OCI-LY7 (cell line): ENCODE results near the gene TCF25. TPM values are rescaled to one million over a fixed set of nuclear protein-coding genes. Genes with fewer than 3 reads are reported as not detected.

ENCODE experiments used
- BruUV-seq: library from RNA; stranded (reverse); fragments of 400-500 nt; replicated peaks from 2 replicates; lab custom pipeline; 2021; lab: Mats Ljungman, UMichigan
- CTCF ChIA-PET: fragments of 300-600 bp; sonication (Branson Sonifier 250); formaldehyde crosslinking; loops from one replicate; lab custom pipeline; 2022; ENCODE audit warnings: antibody characterized with exemption; ENCODE audit not compliant: unreplicated experiment; lab: Charles Lee
- POLR2A ChIA-PET: fragments of 300-600 bp; sonication (Branson Sonifier 250); formaldehyde crosslinking; loops from one replicate; lab custom pipeline; 2022; ENCODE audit warnings: antibody characterized with exemption; lab: Charles Lee
- DNase-seq: peaks from one replicate; pipeline ENCODE4 v3.0.0-alpha.2; 2015; ENCODE audit warnings: low spot score
- H2AFZ ChIP-seq: fragments of 200-600 bp; sonication (generic), shearing (Covaris generic); 2 replicates; pipeline ENCODE4 v1.6.1; 2014; ENCODE audit warnings: mild to moderate bottlenecking, antibody characterized with exemption, low read length, moderate library complexity
- H3K27ac ChIP-seq: fragments of 200-600 bp; sonication (generic); 2 replicates; pipeline ENCODE4 v1.5.1; 2014; ENCODE audit warnings: mixed run types, low read depth, mild to moderate bottlenecking, moderate library complexity, low read length, inconsistent platforms; ENCODE audit not compliant: poor library complexity, severe bottlenecking
- H3K36me3 ChIP-seq: fragments of 200-600 bp; sonication (generic); 2 replicates; pipeline ENCODE4 v1.6.1; 2014; ENCODE audit warnings: mild to moderate bottlenecking, antibody characterized with exemption, low read length, moderate library complexity, mixed read lengths; ENCODE audit not compliant: insufficient read depth
- H3K4me1 ChIP-seq: fragments of 200-600 bp; sonication (generic); 2 replicates; pipeline ENCODE4 v1.5.1; 2014; ENCODE audit warnings: mild to moderate bottlenecking, low read length; ENCODE audit not compliant: insufficient read depth, poor library complexity, severe bottlenecking
- H3K4me2 ChIP-seq: fragments of 200-600 bp; sonication (generic); 2 replicates; pipeline ENCODE4 v1.6.1; 2014; ENCODE audit warnings: mild to moderate bottlenecking, low read length
- H3K4me3 ChIP-seq: fragments of 200-600 bp; sonication (generic); 2 replicates; pipeline ENCODE4 v1.5.1; 2014; ENCODE audit warnings: mild to moderate bottlenecking, low read depth, low read length; ENCODE audit not compliant: poor library complexity, severe bottlenecking
- H3K79me2 ChIP-seq: fragments of 200-600 bp; sonication (generic); 2 replicates; pipeline ENCODE4 v1.6.1; 2016; ENCODE audit warnings: low read depth, mild to moderate bottlenecking, low read length, moderate library complexity, mixed read lengths; ENCODE audit not compliant: insufficient read depth
- H3K9me2 ChIP-seq: fragments of 200-600 bp; sonication (generic); 2 replicates; pipeline ENCODE4 v1.6.1; 2016; ENCODE audit warnings: mild to moderate bottlenecking, low read length, mixed read lengths; ENCODE audit not compliant: insufficient read depth
- H3K9me3 ChIP-seq: fragments of 200-600 bp; sonication (generic); 2 replicates; pipeline ENCODE4 v1.6.1; 2014; ENCODE audit warnings: mild to moderate bottlenecking, mixed run types, low read length, mixed read lengths
- H4K20me1 ChIP-seq: fragments of 200-600 bp; sonication (generic); 2 replicates; pipeline ENCODE4 v1.6.1; 2014; ENCODE audit warnings: mild to moderate bottlenecking, antibody characterized with exemption, low read length, moderate library complexity, mixed read lengths; ENCODE audit not compliant: insufficient read depth
- CTCF ChIP-seq: fragments of 200-600 bp; sonication (generic); conservative IDR thresholded peaks from 2 replicates; pipeline ENCODE4 v1.5.1; 2014; ENCODE audit warnings: mild to moderate bottlenecking, antibody characterized with exemption, low read length, moderate library complexity, mixed read lengths
- EZH2phosphoT487 ChIP-seq: fragments of 200-600 bp; sonication (generic); IDR thresholded peaks from 2 replicates; pipeline ENCODE4 v1.6.1; 2018; ENCODE audit warnings: low read depth, borderline replicate concordance, mild to moderate bottlenecking, mixed run types, antibody characterized with exemption, low read length, moderate library complexity, mixed read lengths
- intact Hi-C: fragments of 100-400 bp; cut with micrococcal nuclease; formaldehyde crosslinking; loops from one replicate; pipeline ENCODE4 v1.10.0; 2022; ENCODE audit not compliant: unreplicated experiment
- total RNA-seq, 2 experiments: library from RNA; depleted of rRNA in 1 of 2; stranded (reverse); fragments of >200 nt in 1 of 2; shearing (Covaris generic) in 1 of 2; gene quantifications; 2 replicates each; pipeline ENCODE4 v1.2.3, GENCODE V29; 2014 to 2022

TCF25 gene
- total RNA-seq, 2 experiments from 2014 or later, result 141 to 255 TPM

GRCh38 chr16:89842471-89843408, 30.7 kb upstream of the TCF25 start:
- H3K9me3 ChIP-seq, result no peaks in the 10 kb centered on the region
- H4K20me1 ChIP-seq, result no peaks in the 10 kb centered on the region
- H3K4me2 ChIP-seq, result peak overlapping the region; percentile 54
- no TSS peak for BruUV-seq
- H3K4me3 ChIP-seq, result no peak overlapping the region
- H3K9me2 ChIP-seq, result no peaks in the 10 kb centered on the region
- ChIA-PET POLR2A (interaction anchor here (0.6 to 3.3 kb wide), 7 partner anchors 20 to 1971 kb away, joined by 3 to 24 read pairs (median 3); no protein-coding TSS in a partner anchor), CTCF (no interaction called here)
- no peaks in the 10 kb centered on the region for H3K36me3 ChIP-seq
- no peak for TF ChIP-seq CTCF
- TF ChIP-seq EZH2phosphoT487, result no peak
- peak overlapping the region; percentile 88 for H3K27ac ChIP-seq
- peaks cover 73% of the 10 kb centered on the region for H3K4me1 ChIP-seq
- DNase-seq, result no peak
- H2AFZ ChIP-seq, result peak overlapping the region; percentile 41; the same call in 1 of the 2 replicates
- intact Hi-C loops, result no loop called here
- no peaks in the 10 kb centered on the region for H3K79me2 ChIP-seq

GRCh38 chr16:89843409-89844350, 29.7 kb upstream of the TCF25 start:
- intact Hi-C loops, result loop anchor here (1.0 kb wide), 2 partner anchors 27 to 32 kb away; partner anchors contain the start of gene FANCA
- H3K9me2 ChIP-seq, result no peaks in the 10 kb centered on the region
- no TSS peak for BruUV-seq
- H3K27ac ChIP-seq, result peak overlapping the region; percentile 88
- H3K36me3 ChIP-seq, result no peaks in the 10 kb centered on the region
- DNase-seq, result peak; percentile 77
- H3K4me3 ChIP-seq, result peak overlapping the region; percentile 8
- H3K4me1 ChIP-seq, result peaks cover 63% of the 10 kb centered on the region
- no peaks in the 10 kb centered on the region for H3K79me2 ChIP-seq
- ChIA-PET POLR2A (interaction anchor here (0.7 to 3.3 kb wide), 5 partner anchors 19 to 33 kb away, joined by 3 to 24 read pairs (median 5); no protein-coding TSS in a partner anchor), CTCF (interaction anchor here (0.6 kb wide), 1 partner anchor 17 kb away, joined by 3 read pairs; no protein-coding TSS in a partner anchor)
- H3K4me2 ChIP-seq, result peak overlapping the region; percentile 58
- peak overlapping the region; percentile 41; the same call in 1 of the 2 replicates for H2AFZ ChIP-seq
- no peak for TF ChIP-seq CTCF
- TF ChIP-seq EZH2phosphoT487, result no peak
- no peaks in the 10 kb centered on the region for H3K9me3 ChIP-seq
- no peaks in the 10 kb centered on the region for H4K20me1 ChIP-seq
